Spleen (tissue), 11 donors: ENCODE data around the gene DCBLD1. TPM values are rescaled to one million over a fixed set of nuclear protein-coding genes. Genes with fewer than 3 reads are reported as not detected.

Experiments
- DNase-seq: peaks from one replicate; pipeline ENCODE4 v3.0.0-alpha.2; 2020
- H3K27ac ChIP-seq, 8 donors: fragments of 200-600 bp; sonication (generic) in 7 of 8; 1 replicate in 4 of 8; 2 replicates in 4 of 8; pipeline versions ENCODE4 v1.5.0 to v1.8.0; 2016 to 2021; ENCODE audit warnings: inconsistent platforms in 4 of 8, mild to moderate bottlenecking in 4 of 8, moderate library complexity in 1 of 8
- H3K27me3 ChIP-seq, 7 donors: fragments of 200-600 bp; sonication (generic) in 6 of 7; replicated peaks in 1 of 7; 1 replicate in 4 of 7; 2 replicates in 3 of 7; pipeline versions ENCODE4 v1.5.0 to v1.8.0; 2016 to 2021; ENCODE audit warnings: inconsistent platforms in 3 of 7, mild to moderate bottlenecking in 1 of 7
- H3K36me3 ChIP-seq, 6 donors: fragments of 200-600 bp; sonication (generic) in 5 of 6; 1 replicate in 4 of 6; 2 replicates in 2 of 6; pipeline versions ENCODE4 v1.5.0 to v1.8.0; 2016 to 2021; ENCODE audit warnings: inconsistent platforms in 2 of 6
- H3K4me1 ChIP-seq, 6 donors: fragments of 200-600 bp; sonication (generic) in 5 of 6; 1 replicate in 3 of 6; 2 replicates in 3 of 6; pipeline versions ENCODE4 v1.5.0 to v1.8.0; 2016 to 2021; ENCODE audit warnings: inconsistent platforms in 3 of 6
- H3K4me3 ChIP-seq, 8 donors: fragments of 200-600 bp; sonication (generic) in 7 of 8; 1 replicate in 4 of 8; 2 replicates in 4 of 8; pipeline versions ENCODE4 v1.5.0 to v1.8.0; 2016 to 2021; ENCODE audit warnings: inconsistent platforms in 4 of 8, mild to moderate bottlenecking in 4 of 8, moderate library complexity in 2 of 8
- H3K9me3 ChIP-seq, 8 donors: fragments of 200-600 bp; sonication (generic) in 7 of 8; 1 replicate in 4 of 8; 2 replicates in 4 of 8; pipeline versions ENCODE4 v1.5.0 to v1.8.0; 2016 to 2021; ENCODE audit warnings: inconsistent platforms in 4 of 8
- POLR2A ChIP-seq, 3 donors: fragments of 450-650 bp; IDR thresholded peaks; one replicate each; pipeline ENCODE4 v1.5.1; 2017; ENCODE audit warnings: antibody characterized with exemption in 3 of 3, mild to moderate bottlenecking in 1 of 3
- POLR2AphosphoS5 ChIP-seq, 3 donors: sonication (generic); formaldehyde crosslinking; IDR thresholded peaks; one replicate each; pipeline ENCODE4 v1.5.1; 2017; ENCODE audit warnings: antibody characterized with exemption in 3 of 3
- WGBS, 5 donors: extraction: QIAGEN DNeasy Blood & Tissue Kit in 3 of 5; methylation state at CpG; one replicate each; pipeline versions ENCODE4 v1.1.5 to v1.1.7; 2013 to 2018; 5-methylcytosine and 5-hydroxymethylcytosine counted together
- intact Hi-C: fragments of 100-400 bp; cut with DNase I; formaldehyde crosslinking; loops from one replicate; pipeline ENCODE4 v1.15.0; 2023; ENCODE audit warnings: low total_unique reads
- polyA plus RNA-seq, 3 donors: library from polyadenylated mRNA; stranded (reverse); fragments of 200-250 nt; gene quantifications; one replicate each; pipeline ENCODE4 v1.2.1, GENCODE V29; 2013
- total RNA-seq, 7 donors: library from RNA; depleted of rRNA in 3 of 7; stranded (reverse); fragments of >200 nt in 3 of 7; fragmentation: NEBNext Ultra II Directional in 4 of 7; extraction: Animal tissue kit (Norgen Biotek cat#: 25700) in 4 of 7; gene quantifications; one replicate each; pipeline versions ENCODE4 v1.1.0 to v1.2.1, GENCODE V29; 2016 to 2021
- TF ChIP-seq, protein P1 (sequence below), 11 experiments: fragments of 200-600 bp in 7 of 11; fragments of 450-650 bp in 4 of 11; sonication (generic) in 4 of 11; IDR thresholded peaks in 8 of 11; conservative IDR thresholded peaks in 3 of 11; 1 replicate in 7 of 11; 2 replicates in 4 of 11; pipeline versions ENCODE4 v1.4.0 to v1.8.0; 2016 to 2021; ENCODE audit warnings: antibody characterized with exemption in 11 of 11, inconsistent platforms in 4 of 11, mild to moderate bottlenecking in 1 of 11
- donor health status: healthy with polysubstance abuse.
- donor health status: DM: no; HTN: no; CAD: no; lungs with moderate emphysema.
- donor health status: DM: no; HTN: no; CAD: no.
- donor health status: Bipolar disorder and iron deficiency.
- donor health status: healthy.
- donor health status: DM: no; HTN: no; CAD: no.
- donor health status: DM: yes; HTN: yes; CAD: no.

DCBLD1 gene
- total and polyA plus RNA-seq, 10 donors = 2.0 to 16.7 (median 7.1) TPM

DNA sequence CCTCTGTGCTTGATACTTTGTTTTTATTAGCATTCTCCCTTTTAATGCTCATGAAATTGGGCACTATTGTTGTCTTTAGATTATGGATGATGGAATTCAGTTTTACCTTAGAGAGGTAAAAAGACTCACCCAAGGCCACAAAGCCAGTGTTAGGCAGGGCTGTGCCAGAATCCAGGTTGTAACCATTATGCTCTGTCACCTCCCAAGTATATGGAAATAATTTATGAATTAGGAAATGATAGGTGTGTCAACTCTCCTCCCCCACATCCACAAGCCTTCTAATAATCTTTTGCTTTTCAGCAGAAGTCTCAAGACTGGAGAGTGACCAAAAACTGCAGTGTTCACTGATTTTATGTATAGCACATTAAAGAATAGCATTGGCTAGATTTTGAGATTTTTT is 13.0 kb downstream of the DCBLD1 start:
- H3K27me3 ChIP-seq = no peaks in the 10 kb centered on the region
- H3K27ac ChIP-seq = peak overlapping the region in 4 of 8 donors; percentile 17 to 59 (median 32)
- peaks cover 0 to 47% (median 30%) of the 10 kb centered on the region in 6 donors for H3K4me1 ChIP-seq
- no peak for DNase-seq
- H3K9me3 ChIP-seq = no peaks in the 10 kb centered on the region
- no peak overlapping the region for H3K4me3 ChIP-seq
- no peak for TF ChIP-seq POLR2AphosphoS5 (IDR thresholded peaks at IDR 0.05)
- TF ChIP-seq POLR2A (IDR thresholded peaks at IDR 0.05) = no peak
- TF ChIP-seq, protein P1, sequence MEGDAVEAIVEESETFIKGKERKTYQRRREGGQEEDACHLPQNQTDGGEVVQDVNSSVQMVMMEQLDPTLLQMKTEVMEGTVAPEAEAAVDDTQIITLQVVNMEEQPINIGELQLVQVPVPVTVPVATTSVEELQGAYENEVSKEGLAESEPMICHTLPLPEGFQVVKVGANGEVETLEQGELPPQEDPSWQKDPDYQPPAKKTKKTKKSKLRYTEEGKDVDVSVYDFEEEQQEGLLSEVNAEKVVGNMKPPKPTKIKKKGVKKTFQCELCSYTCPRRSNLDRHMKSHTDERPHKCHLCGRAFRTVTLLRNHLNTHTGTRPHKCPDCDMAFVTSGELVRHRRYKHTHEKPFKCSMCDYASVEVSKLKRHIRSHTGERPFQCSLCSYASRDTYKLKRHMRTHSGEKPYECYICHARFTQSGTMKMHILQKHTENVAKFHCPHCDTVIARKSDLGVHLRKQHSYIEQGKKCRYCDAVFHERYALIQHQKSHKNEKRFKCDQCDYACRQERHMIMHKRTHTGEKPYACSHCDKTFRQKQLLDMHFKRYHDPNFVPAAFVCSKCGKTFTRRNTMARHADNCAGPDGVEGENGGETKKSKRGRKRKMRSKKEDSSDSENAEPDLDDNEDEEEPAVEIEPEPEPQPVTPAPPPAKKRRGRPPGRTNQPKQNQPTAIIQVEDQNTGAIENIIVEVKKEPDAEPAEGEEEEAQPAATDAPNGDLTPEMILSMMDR (IDR thresholded peaks at IDR 0.05 in 8 of 11, conservative IDR thresholded peaks at IDR 0.05 in 3 of 11) = no peak
- intact Hi-C loops = no loop called here
- H3K36me3 ChIP-seq = no peaks in the 10 kb centered on the region

DNA sequence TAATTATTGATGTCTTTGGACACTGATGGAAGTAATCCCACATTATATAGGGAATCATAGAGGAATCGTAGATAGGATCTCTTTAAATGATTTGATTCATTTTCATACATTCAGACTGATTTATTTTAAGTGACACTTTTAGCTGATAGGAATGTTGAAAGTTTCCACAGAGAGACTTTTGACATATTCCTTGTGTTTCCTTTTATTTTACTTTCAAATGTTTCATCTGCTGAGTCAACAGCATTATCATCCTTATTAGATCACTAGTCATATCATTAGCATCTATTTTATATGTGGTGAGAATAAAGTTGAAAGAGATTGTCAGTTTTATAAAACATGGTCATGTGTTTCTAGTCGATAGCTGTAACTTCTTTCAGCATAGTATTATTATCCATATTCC is 13.4 kb downstream of the DCBLD1 start:
- H3K4me3 ChIP-seq = no peak overlapping the region
- H3K27me3 ChIP-seq = no peaks in the 10 kb centered on the region
- no peak for TF ChIP-seq POLR2A (IDR thresholded peaks at IDR 0.05)
- TF ChIP-seq, protein P1 (IDR thresholded peaks at IDR 0.05 in 8 of 11, conservative IDR thresholded peaks at IDR 0.05 in 3 of 11) = no peak
- TF ChIP-seq POLR2AphosphoS5 (IDR thresholded peaks at IDR 0.05) = no peak
- intact Hi-C loops = no loop called here
- WGBS, 5 donors = 70 to 83% (median 80%) methylated on average over 2 of the region's 2 CpGs
- H3K9me3 ChIP-seq = no peaks in the 10 kb centered on the region
- peak overlapping the region in 2 of 8 donors; percentile 17 to 59 for H3K27ac ChIP-seq
- no peaks in the 10 kb centered on the region for H3K36me3 ChIP-seq
- no peak for DNase-seq
- H3K4me1 ChIP-seq = peaks cover 0 to 47% (median 30%) of the 10 kb centered on the region in 6 donors

DNA sequence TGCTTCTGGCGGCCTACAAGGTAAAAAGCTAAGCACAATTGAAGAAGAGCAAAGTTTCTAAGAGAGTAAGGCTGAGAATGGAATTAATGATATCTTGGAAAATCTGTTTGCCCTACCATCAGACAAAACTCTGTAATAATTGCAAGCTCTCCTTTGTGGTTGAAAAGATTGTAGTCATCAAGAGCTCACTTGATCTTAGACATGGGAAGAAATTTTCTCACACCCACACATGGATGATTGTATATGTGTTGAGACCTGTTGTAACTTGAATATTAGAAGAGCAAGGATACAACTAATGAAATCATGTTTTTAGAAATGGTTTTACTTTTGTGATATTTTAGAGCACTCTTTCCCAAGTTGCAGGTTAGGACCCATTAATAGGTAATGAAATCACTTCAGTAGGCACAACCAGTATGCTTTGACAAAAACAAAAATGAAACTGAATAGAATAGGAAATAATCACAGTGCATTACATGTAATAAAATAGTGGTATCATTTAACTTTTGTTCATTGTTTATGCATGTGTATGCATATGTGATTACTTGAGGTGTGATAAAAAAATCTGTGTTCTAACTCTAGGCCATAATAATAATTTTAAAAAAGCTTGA is 14.0 kb downstream of the DCBLD1 start:
- DNase-seq = no peak
- TF ChIP-seq POLR2AphosphoS5 (IDR thresholded peaks at IDR 0.05) (no peak), POLR2A (IDR thresholded peaks at IDR 0.05) (no peak)
- TF ChIP-seq, protein P1 (IDR thresholded peaks at IDR 0.05 in 8 of 11, conservative IDR thresholded peaks at IDR 0.05 in 3 of 11) = no peak
- Histone ChIP-seq H3K36me3 (no peaks in the 10 kb centered on the region), H3K9me3 (no peaks in the 10 kb centered on the region), H3K4me1 (peaks cover 0 to 47% (median 30%) of the 10 kb centered on the region in 6 donors), H3K27me3 (no peaks in the 10 kb centered on the region), H3K4me3 (no peak overlapping the region), H3K27ac (peak overlapping the region in 2 of 8 donors; percentile 7 to 28)
- intact Hi-C loops = no loop called here
- WGBS, 5 donors = 63 to 100% (median 95%) methylated on average over 1 of the region's 1 CpG

DNA sequence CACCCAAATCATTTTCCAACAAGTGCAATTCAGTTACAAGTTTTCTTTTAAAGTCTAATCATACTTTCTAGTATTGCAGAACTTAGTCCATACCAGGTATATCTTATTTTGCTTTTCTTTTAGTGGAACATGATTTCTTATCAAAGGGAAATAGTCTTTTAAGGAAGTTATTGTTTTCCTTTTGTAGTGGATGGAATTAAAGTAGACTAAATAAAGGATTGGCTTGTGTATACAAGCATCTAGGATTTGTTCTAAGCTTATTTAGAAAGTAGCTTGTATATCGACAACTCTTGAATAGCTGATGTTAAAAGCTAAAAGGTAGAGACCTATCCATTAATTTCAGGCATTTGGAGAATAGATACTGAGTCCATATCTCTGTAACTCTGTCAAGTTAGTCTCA is 14.8 kb downstream of the DCBLD1 start:
- Histone ChIP-seq H3K4me3 (no peak overlapping the region), H3K36me3 (no peaks in the 10 kb centered on the region), H3K27me3 (no peaks in the 10 kb centered on the region), H3K4me1 (peaks cover 0 to 47% (median 30%) of the 10 kb centered on the region in 6 donors), H3K9me3 (no peaks in the 10 kb centered on the region), H3K27ac (peak overlapping the region in 1 of 8 donors; percentile 7)
- TF ChIP-seq, protein P1 (IDR thresholded peaks at IDR 0.05 in 8 of 11, conservative IDR thresholded peaks at IDR 0.05 in 3 of 11) = no peak
- TF ChIP-seq POLR2AphosphoS5 (IDR thresholded peaks at IDR 0.05) (no peak), POLR2A (IDR thresholded peaks at IDR 0.05) (no peak)
- WGBS, 5 donors = 91 to 97% (median 94%) methylated on average over 1 of the region's 1 CpG
- DNase-seq = no peak
- intact Hi-C loops = no loop called here
